ENCODE data around the gene RBM15B. TPM values are rescaled to one million over a fixed set of nuclear protein-coding genes. Genes with fewer than 3 reads are reported as not detected.

Gene RBM15B
- total RNA-seq, 1 experiment from 2014 or later = 55.6 TPM

GRCh38 chr3:51434110-51434509 lies 43.0 kb downstream of the RBM15B start (continued):
- TF ChIP-seq MLX (CRISPR knock-in tag; IDR thresholded peaks at IDR 0.05) = no peak
- no peak for TF ChIP-seq ZNF416 (CRISPR knock-in tag; IDR thresholded peaks at IDR 0.05)
- TF ChIP-seq OVOL2 (CRISPR knock-in tag; IDR thresholded peaks at IDR 0.05; ENCODE audit: borderline replicate concordance) = no peak
- no peak for TF ChIP-seq FOXP1 (CRISPR knock-in tag; IDR thresholded peaks at IDR 0.05; ENCODE audit: borderline replicate concordance)
- no peak for TF ChIP-seq ZNF396 (CRISPR knock-in tag; IDR thresholded peaks at IDR 0.05; ENCODE audit: borderline replicate concordance)

GRCh38 chr3:51434746-51435327 lies 43.8 kb downstream of the RBM15B start:
- H3K36me3 Mint-ChIP-seq = peaks cover 23% of the 10 kb centered on the region
- CTCF ChIA-PET = interaction anchor here (0.8 to 2.0 kb wide), 20 partner anchors 9 to 823 kb away, joined by 3 to 20 read pairs (median 6); partner anchors contain the start of genes CISH, DCAF1, MAPKAPK3 and RBM15B

GRCh38 chr3:51436998-51437639 lies 46.0 kb downstream of the RBM15B start:
- TF ChIP-seq USF2 (CRISPR knock-in tag; IDR thresholded peaks at IDR 0.05) = no peak
- TF ChIP-seq HMGA2 (CRISPR knock-in tag; IDR thresholded peaks at IDR 0.05) = no peak
- H3K27ac Mint-ChIP-seq = no peak overlapping the region
- H3K27me3 Mint-ChIP-seq (ENCODE audit: low read depth) = no peaks in the 10 kb centered on the region
- no peaks in the 10 kb centered on the region for H3K9me3 Mint-ChIP-seq
- H3K4me3 Mint-ChIP-seq = no peak overlapping the region
- DNase-seq (ENCODE audit: low spot score) (no peak), ATAC-seq (no peak)
- POLR2A ChIA-PET = interaction anchor here (0.7 kb wide), 1 partner anchor 245 kb away, joined by 4 read pairs; no protein-coding TSS in a partner anchor
- peaks cover 26% of the 10 kb centered on the region for H3K36me3 Mint-ChIP-seq
- H3K4me1 Mint-ChIP-seq = no peaks in the 10 kb centered on the region
- CTCF ChIA-PET = interaction anchor here (0.6 to 0.7 kb wide), 2 partner anchors 19 to 87 kb away, joined by 3 to 4 read pairs; no protein-coding TSS in a partner anchor

More at GRCh38 chr3:51434746-51435327, 43.8 kb downstream of the RBM15B start:
- ATAC-seq (peak; percentile 95), DNase-seq (ENCODE audit: low spot score) (peak; percentile 30)
- Mint-ChIP-seq H3K27me3 (ENCODE audit: low read depth) (no peaks in the 10 kb centered on the region), H3K4me1 (no peaks in the 10 kb centered on the region), H3K4me3 (no peak overlapping the region), H3K27ac (no peak overlapping the region), H3K9me3 (no peaks in the 10 kb centered on the region)
- POLR2A ChIA-PET = interaction anchor here (0.5 kb wide), 1 partner anchor 65 kb away, joined by 3 read pairs; no protein-coding TSS in a partner anchor
- TF ChIP-seq CTCF (IDR thresholded peaks at IDR 0.05) (peak; percentile 49; the same call in 1 of the 2 replicates), MLX (CRISPR knock-in tag; IDR thresholded peaks at IDR 0.05) (no peak)

- POLR2A ChIA-PET = no interaction called here
- DNase-seq (ENCODE audit: low spot score) (no peak), ATAC-seq (no peak)
- Mint-ChIP-seq H3K27me3 (ENCODE audit: low read depth) (no peaks in the 10 kb centered on the region), H3K27ac (no peak overlapping the region), H3K9me3 (no peaks in the 10 kb centered on the region), H3K4me3 (no peak overlapping the region), H3K4me1 (no peaks in the 10 kb centered on the region), H3K36me3 (peaks cover 28% of the 10 kb centered on the region)
- CTCF ChIA-PET = no interaction called here
- TF ChIP-seq E2F5 (CRISPR knock-in tag; IDR thresholded peaks at IDR 0.05) (no peak), GTF2I (CRISPR knock-in tag; conservative IDR thresholded peaks at IDR 0.05) (no peak), FOXP1 (CRISPR knock-in tag; IDR thresholded peaks at IDR 0.05; ENCODE audit: borderline replicate concordance) (no peak), ATF3 (CRISPR knock-in tag; conservative IDR thresholded peaks at IDR 0.05) (no peak), AR (CRISPR knock-in tag; IDR thresholded peaks at IDR 0.05) (no peak), OVOL2 (CRISPR knock-in tag; IDR thresholded peaks at IDR 0.05; ENCODE audit: borderline replicate concordance) (no peak), ZNF281 (CRISPR knock-in tag; IDR thresholded peaks at IDR 0.05) (no peak), ZBTB21 (CRISPR knock-in tag; IDR thresholded peaks at IDR 0.05; ENCODE audit: borderline replicate concordance) (no peak)
Measured at GRCh38 chr3:51441282-51442030, 50.4 kb downstream of the RBM15B start.

Measured in WTC11 (cell line).